NCI-H748 treated with DMSO at 0.1 percent for 48 hours (cell line): ENCODE measurements around the gene OTX2.

Experiments
- DNase-seq: peaks from one replicate; lab custom pipeline; 2025; lab: John Stamatoyannopoulos, UW

Gene OTX2

GRCh38 chr14:56796259-56796658, 14.0 kb downstream of the OTX2 start:
- no peak for DNase-seq

GRCh38 chr14:56795284-56795622, 15.0 kb downstream of the OTX2 start:
- no peak for DNase-seq

- no peak for DNase-seq
These were observed 15.6 kb downstream of the OTX2 start for GRCh38 chr14:56794557-56795283.

GRCh38 chr14:56794088-56794556, 16.2 kb downstream of the OTX2 start:
- no peak for DNase-seq

- no peak for DNase-seq
These were observed 20.3 kb downstream of the OTX2 start for GRCh38 chr14:56789955-56790354.

GRCh38 chr14:56787530-56787929, 22.7 kb downstream of the OTX2 start:
- no peak for DNase-seq

GRCh38 chr14:56782711-56783110, 27.6 kb downstream of the OTX2 start:
- no peak for DNase-seq

- no peak for DNase-seq
These were observed 35.8 kb downstream of the OTX2 start for GRCh38 chr14:56774503-56774902.

- no peak for DNase-seq
These were observed 39.8 kb downstream of the OTX2 start for GRCh38 chr14:56770512-56770911.

GRCh38 chr14:56760164-56760914, 49.9 kb downstream of the OTX2 start:
- peak; percentile 67 for DNase-seq

GRCh38 chr14:56759633-56760032, 50.6 kb downstream of the OTX2 start:
- peak; percentile 90 for DNase-seq

- DNase-seq, result no peak
These were observed 51.2 kb downstream of the OTX2 start for GRCh38 chr14:56759094-56759493.

GRCh38 chr14:56754921-56755320, 55.4 kb downstream of the OTX2 start:
- peak; percentile 98 for DNase-seq

GRCh38 chr14:56753396-56753795, 56.9 kb downstream of the OTX2 start:
- peak; percentile 50 for DNase-seq

GRCh38 chr14:56752428-56752827, 57.9 kb downstream of the OTX2 start:
- no peak for DNase-seq

- no peak for DNase-seq
These were observed 58.8 kb downstream of the OTX2 start for GRCh38 chr14:56751471-56751870.
